K562 (cell line): ENCODE results near the gene RAB31. TPM values are rescaled to one million over a fixed set of nuclear protein-coding genes. Genes with fewer than 3 reads are reported as not detected.
A peak's percentile ranks its signal among the peaks of the same experiment; 100 is the strongest.

Experiments
- ARID3A ChIP-seq: IDR thresholded peaks from 2 replicates; pipeline ENCODE4 v1.6.1; 2012; ENCODE audit warnings: low read depth, low read length, improper control_type of control experiment, borderline replicate concordance
- ATF1 ChIP-seq, 2 experiments: fragments of 450-650 bp in 1 of 2; IDR thresholded peaks; 2 replicates each; pipeline ENCODE4 v1.6.1; 2016; ENCODE audit warnings: missing compliant biosample characterization in 1 of 2, missing genetic modification characterization in 1 of 2
- CBX8 ChIP-seq: fragments of 200-600 bp; sonication (generic); IDR thresholded peaks from 2 replicates; pipeline ENCODE4 v1.6.1; 2012; ENCODE audit warnings: borderline replicate concordance, mixed run types, low read depth, mild to moderate bottlenecking, moderate library complexity, mixed read lengths, low read length, control low read depth, inconsistent platforms; ENCODE audit not compliant: poor library complexity, severe bottlenecking; ENCODE audit errors: extremely low read depth
- DNMT1 ChIP-seq: fragments of 450-650 bp; IDR thresholded peaks from 2 replicates; pipeline ENCODE4 v1.6.1; 2016; ENCODE audit warnings: antibody characterized with exemption, mild to moderate bottlenecking
- FOXJ3 ChIP-seq: sonication (generic); formaldehyde crosslinking; IDR thresholded peaks from 2 replicates; pipeline ENCODE4 v1.4.0; 2020; ENCODE audit warnings: mild to moderate bottlenecking, missing genetic modification reagents
- GABPB2 ChIP-seq: fragments of 250-450 bp; sonication (Bioruptor Pico); conservative IDR thresholded peaks from 2 replicates; pipeline ENCODE4 v1.5.1; 2021; ENCODE audit warnings: mild to moderate bottlenecking
- HES1 ChIP-seq: fragments of 450-650 bp; IDR thresholded peaks from 2 replicates; pipeline ENCODE4 v1.6.1; 2016; ENCODE audit warnings: low read depth, mild to moderate bottlenecking, moderate library complexity
- HMBOX1 ChIP-seq: sonication (generic); IDR thresholded peaks from 2 replicates; pipeline ENCODE4 v1.6.1; 2016
- LEF1 ChIP-seq: fragments of 450-650 bp; IDR thresholded peaks from 2 replicates; pipeline ENCODE4 v1.6.1; 2016; ENCODE audit warnings: mild to moderate bottlenecking
- NCOR1 ChIP-seq: fragments of 450-650 bp; IDR thresholded peaks from 2 replicates; pipeline ENCODE4 v1.6.1; 2016; ENCODE audit warnings: mild to moderate bottlenecking, moderate library complexity
- RCOR1 ChIP-seq, 2 experiments: IDR thresholded peaks; 2 replicates each; pipeline ENCODE4 v1.6.1; 2012; ENCODE audit warnings: low read depth in 2 of 2, low read length in 2 of 2, borderline replicate concordance in 1 of 2, improper control_type of control experiment in 1 of 2
- SMAD1 ChIP-seq: fragments of 150-350 bp; IDR thresholded peaks from 2 replicates; pipeline ENCODE4 v1.6.1; 2014; ENCODE audit warnings: low read length, low read depth; ENCODE audit not compliant: partially characterized antibody
- THAP7 ChIP-seq: fragments of 250-450 bp; sonication (Bioruptor Pico); IDR thresholded peaks from 2 replicates; pipeline ENCODE4 v1.5.0; 2021
- UBTF ChIP-seq, 2 experiments: IDR thresholded peaks; 2 replicates each; pipeline ENCODE4 v1.6.1; 2012; ENCODE audit warnings: improper control_type of control experiment in 2 of 2, low read depth in 2 of 2, low read length in 2 of 2, borderline replicate concordance in 1 of 2
- ZC3H11A ChIP-seq: IDR thresholded peaks from 2 replicates; pipeline ENCODE4 v1.6.1; 2012; ENCODE audit warnings: low read depth, low read length, improper control_type of control experiment
- ZKSCAN3 ChIP-seq: fragments of 250-450 bp; sonication (Bioruptor Pico); IDR thresholded peaks from 2 replicates; pipeline ENCODE4 v1.4.0; 2020
- ZNF311 ChIP-seq: fragments of 250-450 bp; sonication (Bioruptor Pico); IDR thresholded peaks from 2 replicates; pipeline ENCODE4 v1.4.0; 2020; ENCODE audit warnings: mild to moderate bottlenecking, moderate library complexity
- ZNF584 ChIP-seq: fragments of 200-800 bp; sonication (Bioruptor generic); IDR thresholded peaks from 2 replicates; pipeline ENCODE4 v1.6.1; 2016; ENCODE audit warnings: low read depth, mild to moderate bottlenecking, missing genetic modification characterization, missing compliant biosample characterization
- ZZZ3 ChIP-seq: fragments of 450-650 bp; IDR thresholded peaks from 2 replicates; pipeline ENCODE4 v1.6.1; 2016; ENCODE audit warnings: antibody characterized with exemption, mild to moderate bottlenecking, moderate library complexity
- polyA plus RNA-seq, 8 experiments: library from polyadenylated mRNA; depleted of rRNA in 4 of 8; stranded (reverse) in 5 of 8; unstranded in 3 of 8; fragments of >200 nt; fragmentation: Nextera tagmentation in 2 of 8; fragmentation: Illumina TruSeq in 1 of 8; extraction: Ambion mirVana in 2 of 8; extraction: Trizol in 1 of 8; gene quantifications; 2 replicates each; pipeline versions ENCODE4 v1.2.1 to v1.2.3, GENCODE V29; 2011 to 2014; ENCODE audit warnings: inconsistent platforms in 1 of 8, missing spikeins in 1 of 8
- total RNA-seq, 7 experiments: library from RNA; depleted of rRNA in 6 of 7; stranded (reverse); fragments of >200 nt in 6 of 7; fragmentation: Illumina TruSeq in 2 of 7; extraction: Trizol in 2 of 7; gene quantifications; 2 replicates each; pipeline versions ENCODE4 v1.2.1 to v1.2.3, GENCODE V29; 2011 to 2021; ENCODE audit warnings: low replicate concordance in 1 of 7
- TF ChIP-seq, protein P1 (sequence below): fragments of 450-650 bp; formaldehyde crosslinking; IDR thresholded peaks from 2 replicates; pipeline ENCODE4 v1.4.0; 2022; ENCODE audit warnings: missing genetic modification characterization

RAB31 gene
- total and polyA plus RNA-seq, 9 of the 15 experiments (the other 6 are each of a cell fraction or from before 2014, with no cell fraction given), result 20.7 to 70.4 (median 41.3) TPM

GRCh38 chr18:9905401-9905922 is 197.4 kb downstream of the RAB31 start (continued):
- TF ChIP-seq ARID3A (peak; percentile 10; the same call in 1 of the 2 replicates), RCOR1 (IDR thresholded peaks at IDR 0.05; ENCODE audit: borderline replicate concordance in 1 of 2, low read depth in 2 of 2, low read length in 2 of 2) (peak; percentile 27 to 93; a peak in 3 of 4 replicates), DNMT1 (no peak), SMAD1 (peak; percentile 17), ZC3H11A (no peak), GABPB2 (no peak), HMBOX1 (0 out of 2 replicates have a peak, but pooled peaks have one; percentile 36), HES1 (0 out of 2 replicates have a peak, but pooled peaks have one; percentile 28), ZKSCAN3 (CRISPR knock-in tag) (no peak), CBX8 (no peak), ZNF311 (no peak), NCOR1 (no peak), UBTF (IDR thresholded peaks at IDR 0.05; ENCODE audit: borderline replicate concordance in 1 of 2, low read depth in 2 of 2, low read length in 2 of 2) (no peak), THAP7 (CRISPR knock-in tag) (no peak), LEF1 (peak; percentile 31; the same call in 1 of the 2 replicates), FOXJ3 (CRISPR knock-in tag) (no peak), ZNF584 (no peak), ZZZ3 (no peak), ATF1 (CRISPR knock-in tag; IDR thresholded peaks at IDR 0.05) (no peak), ATF1 (tag; IDR thresholded peaks at IDR 0.05) (0 out of 2 replicates have a peak, but pooled peaks have one; percentile 12)
- TF ChIP-seq, protein P1, sequence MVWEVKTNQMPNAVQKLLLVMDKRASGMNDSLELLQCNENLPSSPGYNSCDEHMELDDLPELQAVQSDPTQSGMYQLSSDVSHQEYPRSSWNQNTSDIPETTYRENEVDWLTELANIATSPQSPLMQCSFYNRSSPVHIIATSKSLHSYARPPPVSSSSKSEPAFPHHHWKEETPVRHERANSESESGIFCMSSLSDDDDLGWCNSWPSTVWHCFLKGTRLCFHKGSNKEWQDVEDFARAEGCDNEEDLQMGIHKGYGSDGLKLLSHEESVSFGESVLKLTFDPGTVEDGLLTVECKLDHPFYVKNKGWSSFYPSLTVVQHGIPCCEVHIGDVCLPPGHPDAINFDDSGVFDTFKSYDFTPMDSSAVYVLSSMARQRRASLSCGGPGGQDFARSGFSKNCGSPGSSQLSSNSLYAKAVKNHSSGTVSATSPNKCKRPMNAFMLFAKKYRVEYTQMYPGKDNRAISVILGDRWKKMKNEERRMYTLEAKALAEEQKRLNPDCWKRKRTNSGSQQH (CRISPR knock-in tag), result no peak
